H1 (cell line): ENCODE data around the gene OBI1. TPM values are rescaled to one million over a fixed set of nuclear protein-coding genes. Genes with fewer than 3 reads are reported as not detected.

ENCODE experiments used
- ASH2L ChIP-seq: fragments of 200-600, 300-600 bp; sonication (generic); IDR thresholded peaks from one replicate; pipeline ENCODE4 v1.7.1; 2017; ENCODE audit warnings: low read length
- ATF2 ChIP-seq: IDR thresholded peaks from 2 replicates; pipeline ENCODE4 v1.6.1; 2012; ENCODE audit warnings: low read length, inconsistent platforms
- CBX5 ChIP-seq: fragments of 300-800, 300-1000 bp; sonication (generic); IDR thresholded peaks from 2 replicates; pipeline ENCODE4 v1.7.1; 2016; ENCODE audit warnings: antibody characterized with exemption, low read length, low read depth
- CEBPB ChIP-seq: IDR thresholded peaks from 2 replicates; pipeline ENCODE4 v1.6.1; 2012; ENCODE audit warnings: low read depth, low read length
- CTBP2 ChIP-seq: IDR thresholded peaks from 2 replicates; pipeline ENCODE4 v1.7.0; 2011; ENCODE audit warnings: borderline replicate concordance, mild to moderate bottlenecking, moderate library complexity, mixed read lengths, low read length; ENCODE audit not compliant: insufficient read depth, insufficient read length
- E2F6 ChIP-seq: IDR thresholded peaks from 2 replicates; pipeline ENCODE4 v1.6.1; 2012; ENCODE audit warnings: inconsistent platforms
- GABPA ChIP-seq: IDR thresholded peaks from 2 replicates; pipeline ENCODE4 v1.6.1; 2011; ENCODE audit warnings: mild to moderate bottlenecking, low read length, moderate library complexity, borderline replicate concordance; ENCODE audit not compliant: insufficient read depth
- KDM4A ChIP-seq: IDR thresholded peaks from one replicate; pipeline ENCODE4 v1.7.1; 2012; ENCODE audit warnings: low read depth, mild to moderate bottlenecking, moderate library complexity, low read length, inconsistent platforms; ENCODE audit not compliant: severe bottlenecking
- RNF2 ChIP-seq: fragments of 200-900, 300-1000 bp; sonication (generic); IDR thresholded peaks from 2 replicates; pipeline ENCODE4 v1.7.1; 2016; ENCODE audit warnings: borderline replicate concordance, low read depth, mild to moderate bottlenecking, antibody characterized with exemption, low read length; ENCODE audit not compliant: poor library complexity, severe bottlenecking; ENCODE audit errors: missing control alignments
- SRF ChIP-seq: IDR thresholded peaks from 2 replicates; pipeline ENCODE4 v1.6.1; 2011; ENCODE audit warnings: mild to moderate bottlenecking, low read depth, low read length, moderate library complexity
- polyA plus RNA-seq, 7 experiments: library from polyadenylated mRNA; depleted of rRNA in 3 of 7; stranded (reverse) in 5 of 7; unstranded in 2 of 7; fragments of >200 nt in 5 of 7; fragments of 200-250 nt in 2 of 7; gene quantifications; 1 replicate in 5 of 7; 2 replicates in 1 of 7; 4 replicates in 1 of 7; pipeline versions ENCODE4 v1.2.1 to v1.2.3, GENCODE V29; 2011 to 2013; ENCODE audit warnings: missing spikeins in 2 of 7, mixed read lengths in 2 of 7
- total RNA-seq: library from RNA; stranded (reverse); fragmentation: NEBNext Ultra II Directional; extraction: Animal tissue kit (Norgen Biotek cat#: 25700); gene quantifications from 2 replicates; pipeline ENCODE4 v1.2.1, GENCODE V29; 2021

The OBI1 gene
- total and polyA plus RNA-seq, 2 of the 8 experiments (the other 6 are each of a cell fraction or from before 2014, with no cell fraction given), result 7.1 to 14.3 TPM

- TF ChIP-seq CBX5, result no peak
- TF ChIP-seq ATF2, result no peak
- no peak for TF ChIP-seq E2F6
- TF ChIP-seq RNF2, result peak; percentile 90
- peak; percentile 73 for TF ChIP-seq CTBP2
- TF ChIP-seq ASH2L, result peak; percentile 65
- TF ChIP-seq SRF, result no peak
- no peak for TF ChIP-seq GABPA
- no peak for TF ChIP-seq CEBPB
- peak; percentile 34 for TF ChIP-seq KDM4A
These were observed 50.1 kb downstream of the OBI1 start (continued) for GRCh38 chr13:78608688-78609463.
